GM18861 (cell line): ENCODE measurements around the gene CREB3.

Experiments used
- ATAC-seq: cut with Tn5 transposase; IDR thresholded peaks from one replicate; pipeline ENCODE4 v1.9.1; 2021; ENCODE audit not compliant: unreplicated experiment

The CREB3 gene

GRCh38 chr9:35700942-35701341 is 31.5 kb upstream of the CREB3 start:
- no peak for ATAC-seq

- no peak for ATAC-seq
Measured at GRCh38 chr9:35702696-35703095, 29.8 kb upstream of the CREB3 start.

DNA sequence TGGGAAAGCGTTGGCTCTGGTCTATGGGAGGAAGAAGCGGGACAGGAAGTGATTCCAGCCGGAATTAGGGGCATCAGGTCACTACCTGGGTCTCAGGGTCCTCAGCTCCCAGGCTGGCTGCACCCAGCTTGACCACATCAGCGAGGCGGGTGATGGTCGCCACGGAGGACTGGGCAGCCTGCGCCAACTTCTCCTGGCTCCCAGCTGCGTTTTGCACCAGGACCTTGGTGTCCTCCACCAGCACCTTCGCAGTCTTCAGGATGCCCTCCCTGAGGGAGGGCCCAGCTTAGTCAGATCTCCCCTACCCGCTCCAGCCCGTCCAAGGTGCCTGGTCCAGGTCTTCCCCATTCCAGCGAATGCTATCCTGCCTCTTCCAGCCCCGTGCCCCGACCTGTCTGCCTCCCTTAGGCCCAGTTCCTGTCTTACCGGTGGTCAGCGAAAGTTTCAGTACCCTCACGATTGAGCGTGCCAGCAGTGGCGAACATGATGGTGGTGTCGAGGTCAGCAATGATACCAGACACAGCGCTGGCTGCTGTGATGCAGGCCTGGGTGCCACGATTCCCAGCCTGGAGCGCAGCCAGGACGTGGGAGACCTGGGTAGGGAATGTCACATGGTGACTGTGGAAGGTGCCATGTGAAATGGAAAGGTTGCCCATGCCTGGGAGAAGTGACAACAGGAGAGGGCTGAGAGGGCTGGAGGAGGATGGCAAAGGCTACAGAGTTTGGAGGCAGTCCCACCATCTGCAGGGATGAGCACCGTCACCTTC is 28.4 kb upstream of the CREB3 start:
- no peak for ATAC-seq

DNA sequence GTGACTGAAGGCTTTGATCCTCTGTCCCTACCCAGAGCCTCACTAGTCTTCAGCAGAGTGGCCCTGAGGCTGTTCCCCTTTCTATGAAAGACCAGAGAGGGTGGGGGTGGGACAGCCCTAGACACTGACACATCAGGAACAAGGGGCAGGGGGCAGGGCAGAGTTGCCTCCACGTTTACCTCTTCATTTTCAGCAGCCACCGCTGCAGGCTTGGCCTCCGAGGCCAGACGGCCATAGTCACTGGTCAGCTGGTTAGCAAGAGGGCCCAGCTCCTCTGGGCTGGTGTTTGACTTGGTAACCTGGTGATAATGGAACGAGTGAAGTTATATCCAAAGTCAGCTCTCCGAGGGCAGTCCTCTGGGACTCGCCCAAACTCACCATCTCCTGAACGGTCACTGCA is 27.1 kb upstream of the CREB3 start:
- no peak for ATAC-seq

DNA sequence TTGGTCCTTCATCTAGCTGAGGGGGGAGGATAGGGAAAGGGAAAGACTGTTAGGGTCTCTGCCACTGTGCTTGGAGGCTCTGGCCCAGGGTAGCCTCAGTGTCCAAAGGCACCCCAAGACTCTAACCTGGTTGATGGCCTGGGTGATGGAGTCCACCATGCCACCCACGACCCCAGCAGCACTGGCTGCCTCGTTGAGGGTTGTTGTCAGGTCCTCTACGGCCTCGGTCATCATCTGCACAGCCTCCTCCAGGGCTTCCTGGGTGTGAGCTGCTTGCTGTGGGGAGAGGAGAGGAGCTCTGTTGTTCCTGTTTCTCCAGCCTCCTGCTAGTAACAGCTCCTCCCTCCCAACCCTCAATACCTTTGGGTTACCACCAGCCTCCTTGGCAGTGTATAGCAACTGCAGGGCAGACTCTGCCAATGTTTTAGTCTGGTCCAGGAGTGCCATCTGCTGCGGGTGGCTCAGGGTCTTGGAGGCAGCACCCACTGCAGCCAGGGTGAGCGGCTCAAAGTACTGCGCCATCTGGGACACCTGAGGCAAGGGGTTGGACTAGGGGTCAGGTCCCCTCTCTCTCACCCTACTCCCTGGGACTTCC is 26.5 kb upstream of the CREB3 start:
- ATAC-seq: no peak

- ATAC-seq: no peak
Measured at GRCh38 chr9:35706951-35707350, 25.5 kb upstream of the CREB3 start.

DNA sequence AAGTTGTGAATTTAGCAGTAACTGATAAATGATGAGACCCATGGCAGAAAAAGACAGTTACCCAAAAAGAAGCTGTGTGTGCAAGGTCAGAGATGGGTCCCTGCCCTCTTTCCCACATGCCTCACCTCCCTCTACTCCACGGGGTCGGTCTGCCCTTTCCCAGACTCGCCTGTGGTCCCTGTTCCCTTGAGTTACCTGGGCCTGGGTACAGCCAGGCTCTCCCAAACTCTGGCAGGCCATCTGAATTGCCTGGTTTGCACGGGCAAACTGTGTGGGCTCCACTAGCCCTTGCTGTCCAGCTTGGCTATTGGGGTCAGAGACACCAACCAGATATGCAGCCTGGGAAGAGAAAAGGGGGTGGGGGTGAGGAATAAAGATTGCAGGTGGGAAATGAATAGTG is 24.3 kb upstream of the CREB3 start:
- no peak for ATAC-seq

- no peak for ATAC-seq
Measured at GRCh38 chr9:35710818-35711500, 21.5 kb upstream of the CREB3 start.

GRCh38 chr9:35711501-35712428 is 20.7 kb upstream of the CREB3 start:
- ATAC-seq: no peak

DNA sequence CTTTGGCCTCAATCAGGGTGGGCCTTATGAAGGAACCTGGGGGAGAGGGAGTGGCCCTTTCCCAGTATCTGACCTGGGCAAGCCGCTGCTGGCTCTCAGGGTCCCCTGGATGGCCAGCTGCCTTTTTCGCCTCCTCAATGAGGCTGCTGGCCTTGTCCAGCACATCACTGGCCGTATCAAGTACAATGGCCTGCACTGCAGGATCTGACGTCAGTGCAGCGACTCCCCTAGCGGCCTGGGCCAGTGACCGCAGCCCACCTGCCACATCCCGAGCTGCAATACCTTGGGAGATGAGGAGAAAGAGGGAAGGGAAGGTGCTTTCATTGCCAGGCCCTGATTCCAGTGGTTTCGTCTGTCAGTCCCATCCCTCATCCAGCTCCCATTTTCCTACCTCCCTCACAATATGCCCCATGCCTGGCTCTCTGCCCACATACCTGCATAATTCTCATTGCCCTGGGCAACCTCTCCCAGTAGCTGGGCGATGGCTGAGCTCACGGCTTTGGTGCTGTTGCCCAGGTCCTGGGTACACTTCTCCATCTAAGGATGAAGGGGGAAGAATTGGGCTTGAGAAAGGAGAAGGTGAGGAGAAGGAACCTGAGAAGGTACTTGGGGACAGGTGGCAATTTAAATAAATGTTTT is 19.6 kb upstream of the CREB3 start:
- ATAC-seq: no peak

- ATAC-seq: no peak
Measured at GRCh38 chr9:35713578-35713977, 18.9 kb upstream of the CREB3 start.

DNA sequence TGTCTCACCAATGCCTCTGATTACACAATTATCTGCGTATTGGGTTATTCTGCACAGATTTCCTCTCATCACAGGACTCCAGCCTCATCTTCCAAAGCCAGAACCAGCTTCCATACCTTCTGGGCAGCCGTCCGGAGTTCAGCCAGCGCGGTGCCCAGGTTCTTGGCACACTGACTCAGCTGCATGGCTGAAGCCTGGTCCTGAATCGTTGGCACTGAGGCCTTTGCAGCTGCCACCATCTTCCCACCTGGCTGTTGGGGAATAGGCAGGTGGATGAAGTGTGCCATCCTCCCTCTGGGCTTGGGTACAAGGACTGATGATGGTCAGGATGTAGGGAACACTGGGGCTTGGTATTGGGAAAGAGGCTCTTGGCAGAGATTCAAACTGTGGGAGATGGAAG is 18.3 kb upstream of the CREB3 start:
- no peak for ATAC-seq

DNA sequence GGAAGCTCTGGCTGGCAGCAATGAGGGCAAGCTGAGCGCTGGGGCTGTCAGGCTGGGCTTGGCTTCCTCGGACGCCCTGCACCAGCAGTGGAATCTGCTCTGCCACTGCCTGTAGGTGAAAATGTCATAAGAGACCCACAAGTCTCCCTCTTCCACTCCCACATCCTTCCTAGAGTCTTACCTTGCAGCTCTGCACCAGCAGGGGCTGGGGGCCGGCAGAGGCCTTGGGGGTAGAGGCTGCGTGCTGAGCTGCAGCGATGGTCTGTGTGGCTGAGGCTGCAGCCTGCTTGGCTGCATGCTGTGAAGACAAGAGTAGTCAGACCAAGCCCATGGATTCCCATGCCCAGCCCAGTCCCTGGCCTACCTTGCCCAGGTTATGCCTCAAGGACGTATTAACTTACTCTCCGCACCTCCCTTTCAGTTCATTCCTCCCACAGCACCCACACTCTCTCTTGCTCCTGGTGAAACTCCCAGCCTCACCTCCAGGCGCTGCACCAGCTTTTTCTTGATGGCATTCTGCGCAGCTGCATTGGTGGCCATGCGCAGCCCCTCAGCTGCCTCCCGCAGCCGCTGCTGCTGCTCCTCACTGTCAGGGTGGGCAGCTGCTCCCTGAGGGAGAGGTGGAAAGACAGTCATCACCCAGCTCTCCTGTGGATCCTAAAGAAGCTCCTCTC is 17.8 kb upstream of the CREB3 start:
- ATAC-seq: no peak

- ATAC-seq: no peak
Measured at GRCh38 chr9:35716230-35716629, 16.2 kb upstream of the CREB3 start.

DNA sequence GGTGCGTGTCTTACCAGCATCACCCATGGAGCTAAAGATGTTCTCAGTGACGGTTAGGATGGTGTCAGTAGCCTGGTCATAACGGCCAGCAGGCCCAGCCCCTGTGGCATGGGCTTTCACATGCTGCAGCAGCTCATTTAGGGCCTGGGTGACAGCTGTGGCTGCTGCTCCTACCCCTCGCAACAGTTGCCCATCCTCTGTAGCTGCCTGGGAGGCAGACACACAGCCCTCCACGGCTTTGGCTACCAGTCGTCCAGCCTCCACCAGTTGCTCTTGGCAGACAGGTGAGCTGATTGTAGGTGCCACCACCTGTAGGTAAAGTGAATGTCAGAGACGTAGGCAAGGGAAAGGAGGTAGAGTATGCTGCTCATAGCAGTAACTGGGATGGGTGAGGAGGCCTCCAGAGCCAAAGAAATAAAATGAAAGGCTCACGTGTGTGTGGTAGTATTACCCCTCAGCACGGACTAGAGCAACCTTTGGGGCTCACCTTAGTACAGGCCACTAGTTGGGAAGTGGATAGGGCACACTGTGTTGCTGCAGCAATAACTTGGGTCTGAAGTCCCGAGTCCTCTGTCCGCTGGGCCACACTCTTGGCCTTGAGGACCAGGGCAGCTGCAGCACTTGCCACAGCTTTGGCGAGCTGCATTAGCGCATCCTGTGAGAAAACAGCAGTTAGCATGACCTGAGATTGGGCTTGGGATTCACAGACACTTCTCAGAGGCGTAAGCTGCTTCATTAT is 15.2 kb upstream of the CREB3 start:
- ATAC-seq: no peak

GRCh38 chr9:35718721-35719511 is 13.6 kb upstream of the CREB3 start:
- ATAC-seq: no peak

DNA sequence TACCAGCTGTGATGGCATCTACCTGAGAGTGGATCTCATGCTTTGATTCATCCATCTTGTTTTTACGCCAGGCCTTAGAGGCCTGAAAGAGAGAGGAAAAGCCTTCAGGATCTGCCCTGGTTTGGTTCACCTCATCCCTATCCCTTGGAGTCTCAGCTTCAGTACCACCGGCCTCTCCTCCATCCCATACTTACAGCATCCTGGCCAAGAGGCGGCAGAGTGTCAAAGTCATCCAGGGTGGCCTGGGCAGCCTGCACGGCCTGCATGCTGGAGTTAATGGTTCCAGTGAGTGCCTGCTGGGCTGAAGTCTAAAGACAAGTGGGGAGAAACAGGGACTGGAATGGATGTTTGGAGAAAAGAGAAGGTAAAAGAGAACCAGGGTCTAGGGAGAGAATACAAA is 12.9 kb upstream of the CREB3 start:
- ATAC-seq: no peak

DNA sequence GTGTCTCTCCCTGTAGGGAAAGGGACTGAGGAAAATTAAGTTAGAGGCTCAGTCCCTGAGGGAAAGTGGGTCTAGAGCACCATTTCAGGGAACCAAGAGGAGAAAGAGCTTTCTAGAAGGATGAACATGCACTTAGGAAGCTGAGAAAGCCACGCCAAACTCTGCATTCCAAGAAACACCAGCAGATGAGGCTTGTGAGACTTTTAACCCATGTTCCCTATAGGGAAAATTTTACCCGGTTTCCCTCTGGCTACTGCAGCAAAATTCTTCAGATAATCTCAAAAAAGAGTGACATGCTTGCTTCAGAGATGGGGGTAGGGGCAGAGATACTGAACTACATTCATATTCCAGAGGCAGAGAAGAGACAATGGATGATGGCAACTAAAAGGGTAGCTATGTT is 9.0 kb upstream of the CREB3 start:
- ATAC-seq: no peak

DNA sequence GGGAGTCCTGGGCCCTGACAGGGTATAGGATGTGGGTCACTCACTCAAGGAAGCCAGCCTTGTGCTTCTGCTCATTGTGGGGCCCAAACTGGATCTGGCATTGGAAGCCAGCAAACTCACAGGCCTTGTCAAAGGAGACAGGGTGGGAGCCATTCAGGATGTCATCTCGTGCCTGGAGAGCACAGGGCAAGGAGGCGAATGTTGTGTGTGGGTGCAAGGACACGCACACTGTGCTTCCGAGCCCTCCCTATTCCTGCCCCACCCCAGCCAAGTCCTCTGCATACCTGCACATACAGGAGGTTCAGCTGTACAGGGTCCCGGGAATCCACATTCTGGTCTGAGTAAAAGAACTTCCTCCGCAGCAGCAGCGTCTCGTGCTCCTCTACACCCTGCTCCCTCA is 8.6 kb upstream of the CREB3 start:
- ATAC-seq: no peak
